Mesenchymal stem cell (in vitro differentiated cells and primary cell): Measurements from ENCODE around the gene SEZ6L2.
A peak's percentile ranks its signal among the peaks of the same experiment; 100 is the strongest.

Source experiments
- DNase-seq: peaks from one replicate; pipeline ENCODE4 v3.0.0-alpha.2; 2013
- H2AFZ ChIP-seq: one replicate; pipeline ENCODE4 v1.6.1; 2013; ENCODE audit warnings: low read depth, mild to moderate bottlenecking, control low read depth, inconsistent platforms, low read length, moderate library complexity
- H2AK5ac ChIP-seq: 2 replicates; pipeline ENCODE4 v1.6.1; 2013; ENCODE audit warnings: low read length, moderate library complexity, mild to moderate bottlenecking, inconsistent platforms; ENCODE audit not compliant: severe bottlenecking
- H2BK120ac ChIP-seq: one replicate; pipeline ENCODE4 v1.6.1; 2013; ENCODE audit warnings: low read depth, mild to moderate bottlenecking, inconsistent platforms, low read length, moderate library complexity
- H2BK12ac ChIP-seq, 2 experiments: one replicate each; pipeline ENCODE4 v1.6.1; 2013; ENCODE audit warnings: inconsistent platforms in 2 of 2, low read length in 2 of 2, mild to moderate bottlenecking in 2 of 2, moderate library complexity in 2 of 2, control low read depth in 1 of 2
- H2BK15ac ChIP-seq: one replicate; pipeline ENCODE4 v1.6.1; 2013; ENCODE audit warnings: mild to moderate bottlenecking, low read depth, inconsistent platforms; ENCODE audit not compliant: poor library complexity, severe bottlenecking
- H2BK5ac ChIP-seq: 2 replicates; pipeline ENCODE4 v1.6.1; 2013; ENCODE audit warnings: low read depth, mild to moderate bottlenecking, low read length, control low read depth, inconsistent platforms; ENCODE audit not compliant: poor library complexity, severe bottlenecking
- H3K14ac ChIP-seq, 2 experiments: one replicate each; pipeline ENCODE4 v1.6.1; 2013; ENCODE audit warnings: inconsistent platforms in 2 of 2, low read length in 2 of 2, control low read depth in 1 of 2, mild to moderate bottlenecking in 1 of 2, moderate library complexity in 1 of 2
- H3K18ac ChIP-seq, 2 experiments: one replicate each; pipeline ENCODE4 v1.6.1; 2013; ENCODE audit warnings: inconsistent platforms in 2 of 2, low read length in 2 of 2, control low read depth in 1 of 2, low read depth in 1 of 2, mild to moderate bottlenecking in 1 of 2
- H3K23ac ChIP-seq, 2 experiments: one replicate each; pipeline ENCODE4 v1.6.1; 2013; ENCODE audit warnings: inconsistent platforms in 2 of 2, low read length in 2 of 2, mild to moderate bottlenecking in 2 of 2, moderate library complexity in 2 of 2, control low read depth in 1 of 2
- H3K27ac ChIP-seq: 2 replicates; pipeline ENCODE4 v1.5.1; 2013; ENCODE audit warnings: mild to moderate bottlenecking, moderate library complexity, low read length, control low read depth, inconsistent platforms; ENCODE audit not compliant: poor library complexity, severe bottlenecking
- H3K27me3 ChIP-seq, 2 experiments: 2 replicates each; pipeline versions ENCODE4 v1.6.1 to v1.7.0; 2013; ENCODE audit warnings: low read length in 2 of 2, mild to moderate bottlenecking in 2 of 2, moderate library complexity in 2 of 2, control low read depth in 1 of 2, inconsistent platforms in 1 of 2; ENCODE audit not compliant: control insufficient read depth in 1 of 2, insufficient read depth in 1 of 2
- H3K36me3 ChIP-seq, 2 experiments: 2 replicates each; pipeline versions ENCODE4 v1.6.1 to v1.7.0; 2013; ENCODE audit warnings: low read length in 2 of 2, control low read depth in 1 of 2, inconsistent platforms in 1 of 2, low read depth in 1 of 2, mild to moderate bottlenecking in 1 of 2; ENCODE audit not compliant: insufficient read depth in 2 of 2, control insufficient read depth in 1 of 2
- H3K4ac ChIP-seq, 2 experiments: one replicate each; pipeline ENCODE4 v1.6.1; 2013; ENCODE audit warnings: inconsistent platforms in 2 of 2, low read length in 2 of 2, mild to moderate bottlenecking in 2 of 2, moderate library complexity in 2 of 2, control low read depth in 1 of 2, low read depth in 1 of 2
- H3K4me1 ChIP-seq: 2 replicates; pipeline ENCODE4 v1.6.1; 2013; ENCODE audit warnings: low read depth, low read length, control low read depth; ENCODE audit not compliant: control insufficient read depth, insufficient read depth
- H3K4me2 ChIP-seq: 2 replicates; pipeline ENCODE4 v1.6.1; 2013; ENCODE audit warnings: low read length, mild to moderate bottlenecking, inconsistent platforms; ENCODE audit not compliant: poor library complexity, severe bottlenecking
- H3K4me3 ChIP-seq, 2 experiments: 2 replicates each; pipeline versions ENCODE4 v1.5.1 to v1.7.0; 2013; ENCODE audit warnings: low read length in 2 of 2, mild to moderate bottlenecking in 2 of 2, control low read depth in 1 of 2, low read depth in 1 of 2; ENCODE audit not compliant: insufficient read depth in 1 of 2
- H3K79me1 ChIP-seq: replicated peaks from 2 replicates; pipeline ENCODE4 v1.6.1; 2013; ENCODE audit warnings: mild to moderate bottlenecking, control low read depth, low read length, inconsistent platforms; ENCODE audit not compliant: poor library complexity, severe bottlenecking
- H3K9ac ChIP-seq: 2 replicates; pipeline ENCODE4 v1.7.0; 2013; ENCODE audit warnings: mild to moderate bottlenecking, low read length, moderate library complexity
- H3K9me3 ChIP-seq: 2 replicates; pipeline ENCODE4 v1.7.0; 2013; ENCODE audit warnings: mild to moderate bottlenecking, low read length; ENCODE audit not compliant: control insufficient read depth
- H4K8ac ChIP-seq: one replicate; pipeline ENCODE4 v1.6.1; 2013; ENCODE audit warnings: inconsistent platforms, mild to moderate bottlenecking, low read length, moderate library complexity
- H4K91ac ChIP-seq: one replicate; pipeline ENCODE4 v1.6.1; 2013; ENCODE audit warnings: mild to moderate bottlenecking, low read length, inconsistent platforms
- WGBS: methylation state at CpG from one replicate; pipeline ENCODE4 v1.1.7; 2013; ENCODE audit warnings: mixed read lengths; 5-methylcytosine and 5-hydroxymethylcytosine counted together

Gene SEZ6L2

DNA sequence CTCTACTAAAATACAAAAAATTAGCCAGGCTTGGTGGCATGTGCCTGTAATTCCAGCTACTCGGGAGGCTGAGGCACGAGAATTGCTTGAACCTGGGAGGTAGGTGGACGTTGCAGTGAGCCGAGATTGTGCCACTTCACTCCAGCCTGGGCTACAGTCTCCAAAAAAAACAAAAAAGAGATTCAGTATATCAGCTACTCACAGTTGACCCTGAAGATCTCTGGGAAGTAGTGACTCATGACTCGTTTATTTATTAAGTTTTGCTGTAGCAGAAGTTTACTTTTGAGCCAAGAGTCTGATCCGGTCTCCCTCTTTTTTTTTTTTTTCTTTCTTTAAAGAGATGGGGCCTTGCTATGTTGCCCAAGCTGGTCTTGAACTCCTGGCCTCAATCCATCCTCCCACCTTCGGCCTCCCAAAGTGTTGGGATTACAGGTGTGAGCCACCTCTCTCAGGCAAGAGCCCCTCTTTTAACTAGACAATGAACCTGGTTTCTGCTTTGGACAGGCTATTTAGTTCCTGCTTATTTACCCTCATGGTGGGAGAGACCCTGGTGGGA, 74.7 kb downstream of the SEZ6L2 start:
- H3K27me3 ChIP-seq = no peaks in the 10 kb centered on the region
- peak overlapping the region; percentile 42 for H2BK120ac ChIP-seq
- peak overlapping the region in 1 of 2 experiments; percentile 86 for H3K23ac ChIP-seq
- peak overlapping the region; percentile 21 to 26 for H3K14ac ChIP-seq
- no peaks in the 10 kb centered on the region for H3K79me1 ChIP-seq
- peak overlapping the region in 1 of 2 experiments; percentile 72 for H3K4me3 ChIP-seq
- H4K8ac ChIP-seq = peak overlapping the region; percentile 36
- H3K9ac ChIP-seq = peak overlapping the region; percentile 85
- peak overlapping the region; percentile 71 to 72 for H3K18ac ChIP-seq
- H2AK5ac ChIP-seq = peak overlapping the region; percentile 94
- H2BK5ac ChIP-seq = peak overlapping the region; percentile 83
- H2AFZ ChIP-seq = no peak overlapping the region
- peaks cover 0 to 19% of the 10 kb centered on the region in 2 experiments for H3K36me3 ChIP-seq
- no peaks in the 10 kb centered on the region for H3K9me3 ChIP-seq
- 8% methylated on average over 5 of the region's 7 CpGs for WGBS
- peaks cover 41% of the 10 kb centered on the region for H3K4me1 ChIP-seq
- H4K91ac ChIP-seq = peak overlapping the region; percentile 74
- H2BK15ac ChIP-seq = peak overlapping the region; percentile 95
- H3K4ac ChIP-seq = peak overlapping the region; percentile 79 to 94
- peak; percentile 81 for DNase-seq
- peak overlapping the region; percentile 13 for H3K4me2 ChIP-seq
- peak overlapping the region; percentile 19 to 20 for H2BK12ac ChIP-seq
- H3K27ac ChIP-seq = peak overlapping the region; percentile 96

DNA sequence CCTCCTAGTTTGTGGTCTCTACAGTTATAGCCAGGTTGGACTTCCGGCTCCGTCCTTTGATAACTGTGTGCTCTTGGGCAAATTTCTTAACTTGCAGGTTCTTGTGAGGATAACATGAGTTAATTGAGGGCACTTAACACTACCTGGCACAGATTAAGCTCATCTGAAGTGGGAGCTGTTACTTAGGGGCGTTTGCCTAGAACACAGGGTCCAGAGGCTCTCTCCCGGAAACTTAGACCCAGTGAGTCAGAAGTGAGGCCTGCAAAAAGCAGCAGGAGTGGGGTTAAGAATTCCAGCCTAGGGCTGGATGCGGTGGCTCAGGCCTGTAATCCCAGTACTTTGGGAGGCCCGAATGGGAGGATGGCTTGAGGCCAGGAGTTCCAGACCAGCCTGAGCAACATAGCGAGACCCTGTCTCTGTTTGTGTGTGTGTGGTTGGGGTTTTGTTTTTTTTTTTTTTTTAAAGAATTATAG, 77.7 kb downstream of the SEZ6L2 start:
- Histone ChIP-seq H3K4me3 (peak overlapping the region; percentile 14 to 97), H4K91ac (peak overlapping the region; percentile 94)

More for the DNA sequence above, 77.7 kb downstream of the SEZ6L2 start:
- H3K18ac ChIP-seq = peak overlapping the region; percentile 68 to 85
- H2AFZ ChIP-seq = no peak overlapping the region
- H4K8ac ChIP-seq = peak overlapping the region; percentile 45
- H2AK5ac ChIP-seq = peak overlapping the region; percentile 99
- H3K36me3 ChIP-seq = peaks cover 11 to 31% of the 10 kb centered on the region in 2 experiments
- peak overlapping the region; percentile 99 for H3K27ac ChIP-seq
- no peak overlapping the region for H3K23ac ChIP-seq
- H3K4me1 ChIP-seq = peaks cover 51% of the 10 kb centered on the region
- H2BK120ac ChIP-seq = no peak overlapping the region
- H3K27me3 ChIP-seq = no peaks in the 10 kb centered on the region
- DNase-seq = peak; percentile 86
- H3K9me3 ChIP-seq = no peaks in the 10 kb centered on the region
- H2BK12ac ChIP-seq = peak overlapping the region in 1 of 2 experiments; percentile 75
- peak overlapping the region; percentile 65 for H3K4me2 ChIP-seq
- H3K79me1 ChIP-seq = no peaks in the 10 kb centered on the region
- peak overlapping the region; percentile 15 to 84 for H3K4ac ChIP-seq
- peak overlapping the region; percentile 97 for H3K9ac ChIP-seq
- no peak overlapping the region for H2BK15ac ChIP-seq
- WGBS = 22% methylated on average over 7 of the region's 7 CpGs
- H3K14ac ChIP-seq = no peak overlapping the region
- peak overlapping the region; percentile 94 for H2BK5ac ChIP-seq
